SK-N-MC (cell line): ENCODE measurements around the gene LCT.

Experiments
- EZH2 ChIP-seq: fragments of 200-600 bp; sonication (generic); IDR thresholded peaks from one replicate; pipeline ENCODE4 v1.6.1; 2017; ENCODE audit warnings: antibody characterized with exemption
- POLR2AphosphoS5 ChIP-seq: IDR thresholded peaks from 2 replicates; pipeline ENCODE4 v1.6.1; 2012; ENCODE audit warnings: mild to moderate bottlenecking, low read depth, low read length, borderline replicate concordance

DNA sequence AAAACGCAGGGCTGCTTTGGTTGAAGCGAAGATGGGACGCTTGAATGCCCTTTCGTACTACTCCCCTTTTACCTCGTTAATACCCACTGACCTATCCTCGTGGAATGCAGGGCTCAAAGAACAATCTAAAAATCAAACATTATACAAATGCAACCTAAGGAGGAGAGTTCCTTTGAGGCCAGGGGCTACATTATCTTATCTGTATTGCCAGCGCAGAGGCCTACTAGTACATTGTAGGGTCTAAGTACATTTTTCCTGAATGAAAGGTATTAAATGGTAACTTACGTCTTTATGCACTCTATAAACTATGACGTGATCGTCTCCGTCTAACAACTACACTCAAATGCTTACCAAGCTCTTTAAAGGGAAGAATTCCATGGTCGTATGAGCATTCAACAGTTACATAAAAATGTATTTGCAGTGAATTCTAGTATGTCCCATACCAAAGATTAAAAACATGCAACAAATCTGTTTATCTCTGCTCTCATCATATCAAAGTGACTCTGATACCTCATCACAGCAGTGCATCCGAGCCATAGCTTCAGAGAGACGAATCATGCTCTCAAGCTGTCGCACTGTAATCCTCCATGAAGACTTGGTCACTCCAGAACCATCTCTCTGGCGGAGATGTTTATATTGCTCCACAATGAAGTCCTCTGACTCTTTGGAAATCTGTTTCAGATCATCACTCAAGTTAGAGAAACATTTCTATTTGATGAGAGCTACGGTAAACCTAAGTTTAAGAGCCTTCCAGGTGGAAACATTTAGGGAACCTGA, 14.1 kb upstream of the LCT start:
- TF ChIP-seq POLR2AphosphoS5 (no peak), EZH2 (no peak)
